Ovary (tissue), 9 donors: ENCODE measurements around the gene TNFSF9. TPM values are rescaled to one million over a fixed set of nuclear protein-coding genes. Genes with fewer than 3 reads are reported as not detected.
"Not testable (repeated sequence)": the region's sequence is repeated elsewhere in the genome, so short reads cannot be mapped to it uniquely, and the experiment has no call there.

Experiments used
- DNase-seq, 5 donors: peaks; one replicate each; pipeline ENCODE4 v3.0.0-alpha.2; 2019 to 2020
- H3K27ac ChIP-seq, 2 donors: fragments of 200-600 bp; one replicate each; pipeline versions ENCODE4 v1.5.1 to v1.8.0; 2019 to 2022
- H3K27me3 ChIP-seq: fragments of 200-600 bp; one replicate; pipeline ENCODE4 v1.8.0; 2022
- H3K36me3 ChIP-seq: fragments of 200-600 bp; sonication (generic); one replicate; pipeline ENCODE4 v1.5.1; 2019
- H3K4me1 ChIP-seq: one replicate; pipeline ENCODE4 v1.8.1; 2013; ENCODE audit warnings: mild to moderate bottlenecking, moderate library complexity; ENCODE audit not compliant: insufficient read depth
- H3K4me3 ChIP-seq: fragments of 200-600 bp; sonication (generic); one replicate; pipeline ENCODE4 v1.5.1; 2017
- H3K9me3 ChIP-seq, 2 donors: fragments of 200-600 bp in 1 of 2; sonication (generic) in 1 of 2; one replicate each; pipeline versions ENCODE4 v1.5.1 to v1.8.1; 2013 to 2019; ENCODE audit warnings: mild to moderate bottlenecking in 1 of 2, moderate library complexity in 1 of 2
- EP300 ChIP-seq: sonication (generic); formaldehyde crosslinking; IDR thresholded peaks from one replicate; pipeline ENCODE4 v1.6.1; 2017; ENCODE audit warnings: antibody characterized with exemption
- POLR2A ChIP-seq: fragments of 450-650 bp; IDR thresholded peaks from one replicate; pipeline ENCODE4 v1.6.1; 2017; ENCODE audit warnings: antibody characterized with exemption, mild to moderate bottlenecking, moderate library complexity
- WGBS, 3 donors: extraction: QIAGEN DNeasy Blood & Tissue Kit in 1 of 3; methylation state at CpG; one replicate each; pipeline versions ENCODE4 v1.1.5 to v1.1.7; 2013 to 2017; 5-methylcytosine and 5-hydroxymethylcytosine counted together
- intact Hi-C, 4 donors: fragments of 100-400 bp; cut with DNase I; formaldehyde crosslinking; loops; one replicate each; pipeline versions ENCODE4 v1.11.0 to v1.15.1; 2022 to 2023
- polyA plus RNA-seq, 2 donors: library from polyadenylated mRNA; stranded (reverse); fragments of 200-250 nt in 1 of 2; fragments of 350-450 nt in 1 of 2; fragmentation: Illumina TruSeq in 1 of 2; extraction: RNeasy Lipid Tissue Mini Kit (QIAGEN cat#74804) in 1 of 2; gene quantifications; one replicate each; pipeline ENCODE4 v1.2.3, GENCODE V29; 2013 to 2014
- total RNA-seq, 7 donors: library from RNA; depleted of rRNA in 2 of 7; stranded (reverse); fragments of >200 nt in 2 of 7; fragmentation: NEBNext Ultra II Directional in 3 of 7; extraction: Animal tissue kit (Norgen Biotek cat#: 25700) in 3 of 7; gene quantifications; one replicate each; pipeline versions ENCODE4 v1.1.0 to v1.2.4, GENCODE V29; 2016 to 2023
- TF ChIP-seq, protein P1 (sequence below), 3 donors: fragments of 450-650 bp in 2 of 3; fragments of 200-600 bp in 1 of 3; IDR thresholded peaks; one replicate each; pipeline versions ENCODE4 v1.5.1 to v1.8.0; 2016 to 2022; ENCODE audit warnings: antibody characterized with exemption in 3 of 3, mild to moderate bottlenecking in 1 of 3
- donor health status: DM: no; HTN: no; CAD: no; lungs with moderate emphysema.
- donor health status: DM: no; HTN: no; CAD: no.
- donor health status: Bipolar disorder and iron deficiency.
- donor health status: DM: yes; HTN: yes; CAD: no.
- donor health status: DM: no; HTN: no; CAD: no.
- donor health status: DM: yes; HTN: yes; CAD: no.

The TNFSF9 gene
- total and polyA plus RNA-seq, 9 donors, result 0.10 to 1.1 (median 0.22) TPM; not detected in 1

DNA sequence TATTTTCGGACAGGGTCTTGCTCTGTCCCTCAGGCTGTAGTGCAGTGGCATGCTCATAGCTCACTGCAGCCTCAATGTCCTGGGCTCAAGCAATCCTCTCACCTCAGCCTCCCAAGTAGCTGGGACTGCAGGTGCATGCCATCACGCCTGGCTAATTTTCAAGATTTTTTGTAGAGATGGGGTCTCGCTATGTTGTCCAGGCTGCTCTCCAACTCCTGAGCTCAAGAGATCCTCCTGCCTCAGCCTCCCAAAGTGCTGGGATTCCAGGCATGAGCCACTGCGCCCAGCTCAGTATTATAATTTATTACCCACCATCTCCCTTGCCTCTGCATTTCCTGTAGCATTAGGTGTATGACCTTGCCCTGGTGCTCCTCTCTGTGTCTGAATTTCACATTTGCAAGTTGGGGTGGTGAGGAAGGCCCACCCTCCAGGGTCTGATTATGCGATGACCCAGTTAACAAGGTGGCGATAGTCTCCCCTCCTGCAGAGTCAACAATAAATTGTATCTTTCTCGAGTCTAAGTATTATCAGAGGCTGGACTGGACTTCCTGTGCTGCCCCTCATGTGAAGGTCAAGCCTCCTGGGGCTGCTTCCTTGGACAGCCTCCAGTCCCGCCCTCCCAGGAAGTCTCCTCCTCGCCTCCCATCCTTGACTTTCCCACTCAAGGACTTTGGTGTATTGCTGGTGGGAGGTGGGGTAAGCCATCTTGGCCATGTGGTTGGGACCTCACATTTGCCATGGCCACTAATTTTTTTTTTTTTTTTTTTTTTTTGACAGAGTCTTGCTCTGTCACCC lies 27.2 kb upstream of the TNFSF9 start:
- DNase-seq, result no peak
- Histone ChIP-seq H3K4me1 (no peaks in the 10 kb centered on the region), H3K27me3 (no peaks in the 10 kb centered on the region), H3K36me3 (no peaks in the 10 kb centered on the region), H3K9me3 (no peaks in the 10 kb centered on the region), H3K27ac (no peak overlapping the region), H3K4me3 (no peak overlapping the region)
- intact Hi-C loops, result no loop called here
- WGBS, 3 donors, result 63 to 64% (median 63%) methylated on average over 9 of the region's 9 CpGs
- TF ChIP-seq POLR2A (no peak), EP300 (no peak)
- TF ChIP-seq, protein P1, sequence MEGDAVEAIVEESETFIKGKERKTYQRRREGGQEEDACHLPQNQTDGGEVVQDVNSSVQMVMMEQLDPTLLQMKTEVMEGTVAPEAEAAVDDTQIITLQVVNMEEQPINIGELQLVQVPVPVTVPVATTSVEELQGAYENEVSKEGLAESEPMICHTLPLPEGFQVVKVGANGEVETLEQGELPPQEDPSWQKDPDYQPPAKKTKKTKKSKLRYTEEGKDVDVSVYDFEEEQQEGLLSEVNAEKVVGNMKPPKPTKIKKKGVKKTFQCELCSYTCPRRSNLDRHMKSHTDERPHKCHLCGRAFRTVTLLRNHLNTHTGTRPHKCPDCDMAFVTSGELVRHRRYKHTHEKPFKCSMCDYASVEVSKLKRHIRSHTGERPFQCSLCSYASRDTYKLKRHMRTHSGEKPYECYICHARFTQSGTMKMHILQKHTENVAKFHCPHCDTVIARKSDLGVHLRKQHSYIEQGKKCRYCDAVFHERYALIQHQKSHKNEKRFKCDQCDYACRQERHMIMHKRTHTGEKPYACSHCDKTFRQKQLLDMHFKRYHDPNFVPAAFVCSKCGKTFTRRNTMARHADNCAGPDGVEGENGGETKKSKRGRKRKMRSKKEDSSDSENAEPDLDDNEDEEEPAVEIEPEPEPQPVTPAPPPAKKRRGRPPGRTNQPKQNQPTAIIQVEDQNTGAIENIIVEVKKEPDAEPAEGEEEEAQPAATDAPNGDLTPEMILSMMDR (IDR thresholded peaks at IDR 0.05), result no peak

DNA sequence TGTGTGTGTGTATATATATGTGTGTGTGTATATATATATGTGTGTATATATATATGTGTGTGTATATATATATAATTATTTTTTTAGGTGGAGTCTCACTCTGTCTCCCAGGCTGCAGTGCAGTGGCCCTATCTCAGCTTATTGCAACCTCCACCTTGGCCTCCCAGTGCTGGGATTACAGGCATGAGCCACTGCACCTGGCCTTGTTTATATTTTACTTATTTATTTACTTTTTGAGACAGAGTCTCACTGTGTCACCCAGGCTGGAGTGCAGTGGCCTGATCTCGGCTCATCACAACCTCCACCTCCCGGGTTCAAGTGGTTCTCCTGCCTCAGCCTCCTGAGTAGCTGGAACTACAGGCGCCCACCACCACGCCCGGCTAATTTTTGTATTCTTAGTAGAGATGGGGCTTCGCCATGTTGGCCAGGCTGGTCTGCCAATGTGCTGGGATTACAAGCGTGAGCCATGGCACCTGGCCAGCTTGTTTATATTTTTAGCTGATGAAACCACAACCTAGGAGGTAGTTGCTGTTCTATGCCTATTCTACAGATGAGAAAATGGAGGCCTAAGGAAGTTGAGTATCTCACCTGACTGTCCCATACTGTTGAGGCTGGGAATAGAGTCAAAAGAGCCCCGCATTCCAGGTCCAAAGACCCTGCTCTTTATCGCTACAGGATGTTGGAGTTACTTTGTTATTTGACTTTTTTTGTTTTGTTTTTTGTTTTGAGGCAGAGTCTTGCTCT lies 22.6 kb upstream of the TNFSF9 start:
- H3K4me3 ChIP-seq, H3K4me1 ChIP-seq, intact Hi-C loops, H3K27ac ChIP-seq, H3K27me3 ChIP-seq, H3K9me3 ChIP-seq, H3K36me3 ChIP-seq, DNase-seq: not testable (repeated sequence)
- 84 to 87% (median 84%) methylated on average over 9 of the region's 9 CpGs for WGBS, 3 donors

DNA sequence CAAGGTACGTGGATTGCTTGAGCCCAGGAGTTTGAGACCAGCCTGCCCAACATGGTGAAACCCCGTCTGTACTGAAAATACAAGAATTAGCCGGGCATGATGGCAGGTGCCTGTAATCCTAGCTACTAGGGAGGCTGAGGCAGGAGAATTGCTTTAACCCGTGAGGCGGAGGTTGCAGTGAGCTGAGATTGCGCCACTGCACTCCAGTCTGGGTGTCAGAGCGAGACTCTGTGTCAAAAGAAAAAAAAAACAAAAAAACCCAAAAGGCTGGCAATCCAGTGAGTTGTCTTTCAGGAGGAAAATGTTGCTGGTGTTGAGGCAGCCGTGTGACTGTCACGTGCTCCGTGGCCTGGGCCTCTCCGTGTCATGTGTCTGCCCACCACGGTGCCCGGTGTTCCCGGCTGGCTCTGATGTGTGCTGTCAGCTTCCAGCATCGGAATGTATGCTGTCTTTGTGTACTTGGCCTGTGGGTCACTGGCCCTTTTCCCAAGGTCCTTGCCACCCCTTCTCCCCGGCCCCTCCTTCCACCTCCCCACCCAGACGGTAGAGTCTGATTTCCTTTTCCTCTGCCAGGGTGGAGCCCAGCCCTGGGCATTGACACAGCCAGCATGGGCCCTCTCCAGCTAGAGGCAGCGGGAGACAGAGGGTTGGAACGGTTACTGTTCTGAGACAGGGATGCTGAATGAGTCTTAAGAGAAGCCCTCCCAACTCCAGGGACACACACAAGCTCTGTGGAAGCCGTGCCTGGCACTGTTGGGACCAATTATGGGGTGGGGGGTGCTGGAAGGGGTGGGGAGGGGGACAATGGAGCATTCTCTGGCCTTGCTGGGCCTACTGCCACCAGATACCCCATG lies 21.5 kb upstream of the TNFSF9 start:
- peak in 3 of 5 donors; percentile 25 to 58 (median 40) for DNase-seq
- no peaks in the 10 kb centered on the region for H3K36me3 ChIP-seq
- H3K9me3 ChIP-seq, result no peaks in the 10 kb centered on the region
- no peak overlapping the region for H3K4me3 ChIP-seq
- peaks cover 6% of the 10 kb centered on the region for H3K4me1 ChIP-seq
- no peak overlapping the region for H3K27ac ChIP-seq
- intact Hi-C loops, result no loop called here
- no peak for TF ChIP-seq POLR2A
- TF ChIP-seq EP300, result no peak
- TF ChIP-seq, protein P1 (IDR thresholded peaks at IDR 0.05), result no peak
- WGBS, 3 donors, result 34 to 55% (median 41%) methylated on average over 20 of the region's 20 CpGs
- no peaks in the 10 kb centered on the region for H3K27me3 ChIP-seq

DNA sequence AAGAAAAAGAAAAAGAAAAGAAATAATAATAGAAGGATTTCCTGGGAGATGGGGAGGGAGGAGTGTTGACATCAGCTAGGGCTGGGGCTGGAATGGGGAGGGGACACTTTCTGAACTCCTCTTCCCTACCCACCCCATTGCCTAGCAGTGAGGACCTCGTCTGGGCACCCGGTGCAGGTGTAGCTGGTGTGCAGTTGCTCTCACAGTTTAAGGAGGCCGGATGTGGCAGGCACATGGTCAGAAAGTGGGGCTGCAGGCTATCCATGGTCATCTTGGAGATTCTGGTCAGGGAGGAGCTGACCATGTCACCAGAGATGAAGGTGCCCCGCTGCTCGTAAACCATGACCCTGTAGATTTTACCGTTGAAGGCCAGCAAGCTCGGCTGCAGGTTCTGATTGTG lies 20.2 kb upstream of the TNFSF9 start:
- H3K4me3 ChIP-seq, result no peak overlapping the region
- H3K27ac ChIP-seq, result no peak overlapping the region
- no peak for DNase-seq
- no peaks in the 10 kb centered on the region for H3K9me3 ChIP-seq
- 74 to 80% (median 75%) methylated on average over 7 of the region's 7 CpGs for WGBS, 3 donors
- TF ChIP-seq POLR2A (no peak), EP300 (no peak)
- TF ChIP-seq, protein P1 (IDR thresholded peaks at IDR 0.05), result no peak
- H3K27me3 ChIP-seq, result no peaks in the 10 kb centered on the region
- peaks cover 6% of the 10 kb centered on the region for H3K4me1 ChIP-seq
- intact Hi-C loops, result loop anchor here in 1 of 4 donors (10.0 kb wide), 1 partner anchor 354 kb away; no protein-coding TSS in a partner anchor
- H3K36me3 ChIP-seq, result no peaks in the 10 kb centered on the region
